Panc1 (cell line): ENCODE results near the gene ADAM10. TPM values are rescaled to one million over a fixed set of nuclear protein-coding genes. Genes with fewer than 3 reads are reported as not detected.

Experiments
- ATAC-seq: fragments of 200-7000 bp; cut with Tn5 transposase; 2 replicates; pipeline ENCODE4 v1.9.1; 2020; ENCODE audit warnings: mild to moderate bottlenecking, moderate library complexity
- BruUV-seq: library from RNA; stranded (reverse); fragments of 400-500 nt; replicated peaks from 2 replicates; lab custom pipeline; 2021; lab: Mats Ljungman, UMichigan
- CTCF ChIA-PET: fragments of 300-600 bp; sonication (Branson Sonifier 250); formaldehyde crosslinking; loops from one replicate; lab custom pipeline; 2022; ENCODE audit warnings: antibody characterized with exemption; lab: Charles Lee
- POLR2A ChIA-PET: fragments of 300-600 bp; sonication (Branson Sonifier 250); formaldehyde crosslinking; loops from one replicate; lab custom pipeline; 2022; ENCODE audit warnings: antibody characterized with exemption; lab: Charles Lee
- DNase-seq: peaks from one replicate; pipeline ENCODE4 v3.0.0-alpha.2; 2010; ENCODE audit warnings: low read depth, low spot score
- H3K27ac ChIP-seq: 2 replicates; pipeline ENCODE4 v1.5.1; 2011; ENCODE audit warnings: mild to moderate bottlenecking, low read length, inconsistent platforms
- H3K27me3 ChIP-seq: fragments of 200-500 bp; sonication (Bioruptor generic); 2 replicates; pipeline ENCODE4 v1.6.0; 2014; ENCODE audit warnings: low read length, inconsistent platforms; ENCODE audit not compliant: control insufficient read depth, insufficient read depth
- H3K36me3 ChIP-seq: fragments of 200-500 bp; sonication (Bioruptor generic); 2 replicates; pipeline ENCODE4 v1.5.1; 2014; ENCODE audit warnings: inconsistent platforms, mild to moderate bottlenecking, low read length, moderate library complexity; ENCODE audit not compliant: control insufficient read depth, insufficient read depth
- H3K4me1 ChIP-seq: 2 replicates; pipeline ENCODE4 v1.5.1; 2011; ENCODE audit warnings: inconsistent platforms, mild to moderate bottlenecking, low read length, moderate library complexity; ENCODE audit not compliant: control insufficient read depth, insufficient read depth
- H3K4me3 ChIP-seq, 2 experiments: 2 replicates each; pipeline ENCODE4 v1.5.1; 2011 to 2012; ENCODE audit warnings: low read depth in 2 of 2, low read length in 2 of 2, mild to moderate bottlenecking in 2 of 2, inconsistent platforms in 1 of 2, moderate library complexity in 1 of 2
- H3K9me3 ChIP-seq: fragments of 200-500 bp; sonication (Bioruptor generic); 2 replicates; pipeline ENCODE4 v1.5.1; 2014; ENCODE audit warnings: low read depth, mild to moderate bottlenecking, inconsistent platforms, low read length, moderate library complexity; ENCODE audit not compliant: control insufficient read depth, insufficient read depth
- POLR2AphosphoS5 ChIP-seq: IDR thresholded peaks from 2 replicates; pipeline ENCODE4 v1.6.1; 2012; ENCODE audit warnings: mild to moderate bottlenecking, low read depth, low read length, moderate library complexity
- SIN3A ChIP-seq: IDR thresholded peaks from 2 replicates; pipeline ENCODE4 v1.6.1; 2012; ENCODE audit warnings: low read depth, mild to moderate bottlenecking, low read length, moderate library complexity, borderline replicate concordance; ENCODE audit not compliant: insufficient read depth
- TCF7L2 ChIP-seq: IDR thresholded peaks from 2 replicates; pipeline ENCODE4 v1.6.1; 2011; ENCODE audit warnings: mild to moderate bottlenecking, low read depth, low read length, inconsistent platforms
- in situ Hi-C: cut with HindIII; loops from 2 replicates; pipeline ENCODE4 v1.10.0; 2016; ENCODE audit warnings: low sequenced_read_pairs, low pct_unique_long_range_greater_than_20kb
- intact Hi-C: fragments of 100-400 bp; cut with micrococcal nuclease; formaldehyde crosslinking; loops from one replicate; pipeline ENCODE4 v1.10.0; 2022; ENCODE audit not compliant: unreplicated experiment
- total RNA-seq: library from RNA; stranded (reverse); gene quantifications from one replicate; pipeline ENCODE4 v1.2.1, GENCODE V29; 2021; ENCODE audit not compliant: unreplicated experiment
- TF ChIP-seq, protein P1 (sequence below), 2 experiments: IDR thresholded peaks; 2 replicates each; pipeline ENCODE4 v1.6.1; 2011 to 2012; ENCODE audit warnings: low read depth in 2 of 2, control low read depth in 1 of 2, low read length in 1 of 2, mild to moderate bottlenecking in 1 of 2, moderate library complexity in 1 of 2; ENCODE audit not compliant: insufficient read depth in 1 of 2
- TF ChIP-seq, protein P2 (sequence below): fragments of 450-650 bp; IDR thresholded peaks from 2 replicates; pipeline ENCODE4 v1.5.1; 2017; ENCODE audit warnings: mild to moderate bottlenecking

ADAM10 gene
- total RNA-seq, 1 experiment from 2014 or later: 176 TPM

DNA sequence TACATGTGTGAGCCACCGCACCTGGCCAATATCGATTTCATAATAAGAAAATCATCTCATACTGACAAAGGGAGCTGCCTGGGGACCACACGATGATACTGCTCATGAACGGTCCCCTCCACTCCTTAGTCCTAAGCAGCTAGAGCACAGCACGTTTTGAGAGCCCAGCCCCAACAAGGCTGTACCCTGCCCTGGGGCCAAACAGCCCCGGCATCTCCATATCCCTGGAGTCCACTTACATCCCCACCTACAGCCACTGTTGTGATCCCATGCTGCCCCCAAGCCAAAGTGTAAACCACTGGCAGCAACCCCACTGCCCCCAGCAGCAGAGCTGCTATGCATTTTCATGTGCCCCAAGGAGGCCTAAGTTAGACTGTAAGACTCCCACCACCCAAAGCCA, 52.8 kb downstream of the ADAM10 start:
- intact Hi-C loops: no loop called here
- in situ Hi-C loops: no loop called here
- CTCF ChIA-PET: no interaction called here
- no peaks in the 10 kb centered on the region for H3K36me3 ChIP-seq
- no peak for ATAC-seq
- peaks cover 10% of the 10 kb centered on the region for H3K4me1 ChIP-seq
- no peaks in the 10 kb centered on the region for H3K27me3 ChIP-seq
- TF ChIP-seq POLR2AphosphoS5 (no peak), SIN3A (no peak), TCF7L2 (no peak)
- TF ChIP-seq, protein P1, sequence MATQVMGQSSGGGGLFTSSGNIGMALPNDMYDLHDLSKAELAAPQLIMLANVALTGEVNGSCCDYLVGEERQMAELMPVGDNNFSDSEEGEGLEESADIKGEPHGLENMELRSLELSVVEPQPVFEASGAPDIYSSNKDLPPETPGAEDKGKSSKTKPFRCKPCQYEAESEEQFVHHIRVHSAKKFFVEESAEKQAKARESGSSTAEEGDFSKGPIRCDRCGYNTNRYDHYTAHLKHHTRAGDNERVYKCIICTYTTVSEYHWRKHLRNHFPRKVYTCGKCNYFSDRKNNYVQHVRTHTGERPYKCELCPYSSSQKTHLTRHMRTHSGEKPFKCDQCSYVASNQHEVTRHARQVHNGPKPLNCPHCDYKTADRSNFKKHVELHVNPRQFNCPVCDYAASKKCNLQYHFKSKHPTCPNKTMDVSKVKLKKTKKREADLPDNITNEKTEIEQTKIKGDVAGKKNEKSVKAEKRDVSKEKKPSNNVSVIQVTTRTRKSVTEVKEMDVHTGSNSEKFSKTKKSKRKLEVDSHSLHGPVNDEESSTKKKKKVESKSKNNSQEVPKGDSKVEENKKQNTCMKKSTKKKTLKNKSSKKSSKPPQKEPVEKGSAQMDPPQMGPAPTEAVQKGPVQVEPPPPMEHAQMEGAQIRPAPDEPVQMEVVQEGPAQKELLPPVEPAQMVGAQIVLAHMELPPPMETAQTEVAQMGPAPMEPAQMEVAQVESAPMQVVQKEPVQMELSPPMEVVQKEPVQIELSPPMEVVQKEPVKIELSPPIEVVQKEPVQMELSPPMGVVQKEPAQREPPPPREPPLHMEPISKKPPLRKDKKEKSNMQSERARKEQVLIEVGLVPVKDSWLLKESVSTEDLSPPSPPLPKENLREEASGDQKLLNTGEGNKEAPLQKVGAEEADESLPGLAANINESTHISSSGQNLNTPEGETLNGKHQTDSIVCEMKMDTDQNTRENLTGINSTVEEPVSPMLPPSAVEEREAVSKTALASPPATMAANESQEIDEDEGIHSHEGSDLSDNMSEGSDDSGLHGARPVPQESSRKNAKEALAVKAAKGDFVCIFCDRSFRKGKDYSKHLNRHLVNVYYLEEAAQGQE (IDR thresholded peaks at IDR 0.05; ENCODE audit: insufficient read depth in 1 of 2, low read depth in 2 of 2, low read length in 1 of 2): no peak
- TF ChIP-seq, protein P2, sequence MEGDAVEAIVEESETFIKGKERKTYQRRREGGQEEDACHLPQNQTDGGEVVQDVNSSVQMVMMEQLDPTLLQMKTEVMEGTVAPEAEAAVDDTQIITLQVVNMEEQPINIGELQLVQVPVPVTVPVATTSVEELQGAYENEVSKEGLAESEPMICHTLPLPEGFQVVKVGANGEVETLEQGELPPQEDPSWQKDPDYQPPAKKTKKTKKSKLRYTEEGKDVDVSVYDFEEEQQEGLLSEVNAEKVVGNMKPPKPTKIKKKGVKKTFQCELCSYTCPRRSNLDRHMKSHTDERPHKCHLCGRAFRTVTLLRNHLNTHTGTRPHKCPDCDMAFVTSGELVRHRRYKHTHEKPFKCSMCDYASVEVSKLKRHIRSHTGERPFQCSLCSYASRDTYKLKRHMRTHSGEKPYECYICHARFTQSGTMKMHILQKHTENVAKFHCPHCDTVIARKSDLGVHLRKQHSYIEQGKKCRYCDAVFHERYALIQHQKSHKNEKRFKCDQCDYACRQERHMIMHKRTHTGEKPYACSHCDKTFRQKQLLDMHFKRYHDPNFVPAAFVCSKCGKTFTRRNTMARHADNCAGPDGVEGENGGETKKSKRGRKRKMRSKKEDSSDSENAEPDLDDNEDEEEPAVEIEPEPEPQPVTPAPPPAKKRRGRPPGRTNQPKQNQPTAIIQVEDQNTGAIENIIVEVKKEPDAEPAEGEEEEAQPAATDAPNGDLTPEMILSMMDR: no peak
- H3K4me3 ChIP-seq: no peak overlapping the region
- POLR2A ChIA-PET: no interaction called here
- no peak overlapping the region for H3K27ac ChIP-seq
- BruUV-seq: no TSS peak
- DNase-seq: no peak
- H3K9me3 ChIP-seq: no peaks in the 10 kb centered on the region; the same call in 1 of the 2 replicates

DNA sequence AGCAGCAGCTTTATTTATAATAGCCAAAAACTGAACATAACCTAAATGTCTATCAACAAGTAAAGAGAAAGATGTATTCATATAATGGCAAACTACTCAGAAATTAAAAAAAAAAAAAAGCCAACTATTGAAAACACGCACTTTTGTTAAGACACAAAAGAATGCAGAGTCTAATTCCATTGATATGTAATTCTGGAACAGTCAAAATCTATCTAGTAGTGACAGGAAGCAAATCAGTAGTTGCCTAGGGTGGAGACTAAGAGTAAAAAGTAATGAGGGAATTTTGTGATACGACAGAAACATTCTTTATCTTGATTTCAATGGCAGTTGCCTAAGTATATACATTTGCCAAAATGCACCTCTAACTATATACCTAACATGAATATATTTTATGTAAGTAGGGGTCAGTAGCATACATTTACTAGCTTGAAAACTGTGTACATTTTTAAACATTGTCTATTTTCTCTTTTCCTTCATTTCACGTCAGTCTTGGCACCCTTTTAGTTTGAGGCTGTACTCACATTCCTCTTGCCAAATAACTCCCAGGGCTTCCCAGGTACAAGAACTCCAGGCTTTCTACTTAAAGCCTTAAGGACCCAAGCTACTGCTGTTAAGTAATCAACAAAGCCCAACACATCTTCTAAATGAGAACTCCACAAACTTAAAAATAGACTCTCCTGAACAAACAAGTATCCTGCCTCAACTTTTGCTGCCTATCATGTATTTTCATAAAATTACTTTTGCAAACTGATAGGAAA, 54.7 kb downstream of the ADAM10 start:
- POLR2A ChIA-PET: interaction anchor here (0.6 kb wide), 1 partner anchor 605 kb away, joined by 5 read pairs; no protein-coding TSS in a partner anchor

More for the DNA sequence above, 54.7 kb downstream of the ADAM10 start:
- intact Hi-C loops: no loop called here
- ATAC-seq (no peak), DNase-seq (no peak)
- in situ Hi-C loops: no loop called here
- no peaks in the 10 kb centered on the region; the same call in 1 of the 2 replicates for H3K9me3 ChIP-seq
- peaks cover 10% of the 10 kb centered on the region for H3K4me1 ChIP-seq
- H3K4me3 ChIP-seq: no peak overlapping the region
- no peaks in the 10 kb centered on the region for H3K36me3 ChIP-seq
- no TSS peak for BruUV-seq
- H3K27me3 ChIP-seq: no peaks in the 10 kb centered on the region
- H3K27ac ChIP-seq: no peak overlapping the region
- TF ChIP-seq, protein P2: no peak
- TF ChIP-seq TCF7L2: no peak
- TF ChIP-seq POLR2AphosphoS5: no peak
- TF ChIP-seq SIN3A: no peak
- TF ChIP-seq, protein P1 (IDR thresholded peaks at IDR 0.05; ENCODE audit: insufficient read depth in 1 of 2, low read depth in 2 of 2, low read length in 1 of 2): no peak
- CTCF ChIA-PET: no interaction called here
